Fibroblast of mammary gland (primary cell): Measurements from ENCODE around the gene CAMKK1.

Experiments used
- DNase-seq: peaks from one replicate; pipeline ENCODE4 v3.0.0-alpha.2; 2010; ENCODE audit warnings: low read depth
- H3K4me3 ChIP-seq: 2 replicates; pipeline ENCODE4 v1.5.1; 2011; ENCODE audit warnings: low read depth, mild to moderate bottlenecking, low read length, moderate library complexity; ENCODE audit not compliant: control insufficient read depth
- TF ChIP-seq, protein P1 (sequence below): conservative IDR thresholded peaks from 2 replicates; pipeline ENCODE4 v1.5.1; 2011; ENCODE audit warnings: low read depth, low read length, inconsistent platforms; ENCODE audit not compliant: control insufficient read depth, insufficient read depth

The CAMKK1 gene

DNA sequence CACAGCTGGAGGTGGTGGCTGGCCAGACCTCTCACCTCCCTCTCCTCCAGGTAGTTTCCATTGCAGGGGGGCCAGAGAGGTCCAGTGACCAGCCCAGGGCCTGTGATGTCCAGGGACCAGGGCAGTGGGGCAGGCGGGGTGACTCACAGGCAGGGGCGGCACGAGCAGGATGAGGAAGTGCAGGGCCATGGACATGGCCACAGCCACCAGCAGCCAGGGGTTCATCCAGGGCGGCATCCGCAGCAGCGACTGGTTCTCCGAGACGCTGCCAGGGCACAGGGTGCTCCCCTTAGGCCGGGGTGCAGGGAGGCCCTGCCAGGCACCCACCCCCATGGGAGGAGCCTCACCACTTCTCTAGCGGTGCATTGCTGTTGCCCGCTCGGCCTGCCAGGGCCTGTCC lies 36.3 kb upstream of the CAMKK1 start:
- TF ChIP-seq, protein P1, sequence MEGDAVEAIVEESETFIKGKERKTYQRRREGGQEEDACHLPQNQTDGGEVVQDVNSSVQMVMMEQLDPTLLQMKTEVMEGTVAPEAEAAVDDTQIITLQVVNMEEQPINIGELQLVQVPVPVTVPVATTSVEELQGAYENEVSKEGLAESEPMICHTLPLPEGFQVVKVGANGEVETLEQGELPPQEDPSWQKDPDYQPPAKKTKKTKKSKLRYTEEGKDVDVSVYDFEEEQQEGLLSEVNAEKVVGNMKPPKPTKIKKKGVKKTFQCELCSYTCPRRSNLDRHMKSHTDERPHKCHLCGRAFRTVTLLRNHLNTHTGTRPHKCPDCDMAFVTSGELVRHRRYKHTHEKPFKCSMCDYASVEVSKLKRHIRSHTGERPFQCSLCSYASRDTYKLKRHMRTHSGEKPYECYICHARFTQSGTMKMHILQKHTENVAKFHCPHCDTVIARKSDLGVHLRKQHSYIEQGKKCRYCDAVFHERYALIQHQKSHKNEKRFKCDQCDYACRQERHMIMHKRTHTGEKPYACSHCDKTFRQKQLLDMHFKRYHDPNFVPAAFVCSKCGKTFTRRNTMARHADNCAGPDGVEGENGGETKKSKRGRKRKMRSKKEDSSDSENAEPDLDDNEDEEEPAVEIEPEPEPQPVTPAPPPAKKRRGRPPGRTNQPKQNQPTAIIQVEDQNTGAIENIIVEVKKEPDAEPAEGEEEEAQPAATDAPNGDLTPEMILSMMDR = no peak
- no peak for DNase-seq
- H3K4me3 ChIP-seq = no peak overlapping the region

DNA sequence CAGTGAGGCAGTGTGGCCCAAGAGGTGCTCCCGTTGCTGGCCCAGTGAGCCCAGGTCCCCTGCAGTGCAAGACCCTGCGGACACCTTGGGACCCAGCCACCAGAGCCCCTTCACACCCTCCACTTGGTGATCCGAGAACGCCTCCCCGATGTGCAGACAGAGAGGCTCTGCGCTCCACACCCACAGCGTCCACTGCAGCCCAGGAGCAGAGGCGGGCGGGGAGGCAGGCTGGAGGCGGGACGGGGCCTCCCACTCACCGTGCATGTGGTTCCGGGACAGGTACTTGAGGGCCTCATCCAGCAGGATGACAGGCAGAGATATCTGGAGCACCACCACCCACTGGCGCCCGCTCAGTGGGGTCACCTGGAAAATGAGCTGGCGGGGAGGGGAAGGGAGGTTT lies 35.6 kb upstream of the CAMKK1 start:
- no peak overlapping the region for H3K4me3 ChIP-seq
- no peak for DNase-seq
- TF ChIP-seq, protein P1 = no peak

GRCh38 chr17:3927628-3928340 lies 34.9 kb upstream of the CAMKK1 start:
- TF ChIP-seq, protein P1 = no peak
- DNase-seq = no peak
- no peak overlapping the region for H3K4me3 ChIP-seq

DNA sequence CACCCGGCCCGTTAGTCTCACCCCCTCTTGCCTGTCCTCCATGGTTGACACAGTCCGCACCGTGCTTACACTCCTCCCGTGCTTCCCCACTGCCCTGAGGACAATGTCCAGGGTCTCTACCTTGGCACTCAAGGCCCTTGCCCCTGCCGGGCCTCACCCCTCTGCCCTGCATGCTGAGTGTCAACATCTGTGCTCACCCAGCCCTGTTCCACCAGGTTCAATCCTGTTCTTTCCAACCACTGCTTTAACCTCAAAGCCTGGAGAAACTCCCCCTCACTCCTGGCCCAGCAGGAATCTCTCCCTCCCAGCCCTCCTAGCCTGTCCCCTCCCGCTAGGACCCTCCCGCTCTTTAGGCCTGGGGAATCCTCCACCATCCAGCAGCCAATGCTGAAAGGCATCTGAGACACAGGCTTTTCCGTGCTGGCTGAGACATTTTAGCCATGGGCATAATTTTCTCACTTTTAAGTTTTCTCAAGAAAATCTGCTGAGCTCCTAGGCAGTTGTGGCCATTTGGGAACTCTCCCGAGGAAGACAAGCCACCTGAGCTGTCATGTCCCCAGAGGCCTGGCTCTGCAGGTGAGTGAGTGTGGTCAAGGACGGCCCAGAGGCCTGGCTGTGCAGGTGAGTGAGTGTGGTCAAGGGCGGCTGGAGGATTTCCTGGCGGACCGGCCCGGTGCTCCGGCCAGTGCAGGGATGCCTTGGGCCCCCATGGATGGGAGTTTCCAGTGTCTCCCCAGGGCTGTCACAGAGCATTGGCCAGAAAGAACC lies 34.2 kb upstream of the CAMKK1 start:
- TF ChIP-seq, protein P1 = no peak
- no peak overlapping the region for H3K4me3 ChIP-seq
- DNase-seq = no peak

- no peak overlapping the region for H3K4me3 ChIP-seq
- no peak for DNase-seq
- TF ChIP-seq, protein P1 = no peak
Measured at GRCh38 chr17:3925684-3926485, 33.0 kb upstream of the CAMKK1 start.

DNA sequence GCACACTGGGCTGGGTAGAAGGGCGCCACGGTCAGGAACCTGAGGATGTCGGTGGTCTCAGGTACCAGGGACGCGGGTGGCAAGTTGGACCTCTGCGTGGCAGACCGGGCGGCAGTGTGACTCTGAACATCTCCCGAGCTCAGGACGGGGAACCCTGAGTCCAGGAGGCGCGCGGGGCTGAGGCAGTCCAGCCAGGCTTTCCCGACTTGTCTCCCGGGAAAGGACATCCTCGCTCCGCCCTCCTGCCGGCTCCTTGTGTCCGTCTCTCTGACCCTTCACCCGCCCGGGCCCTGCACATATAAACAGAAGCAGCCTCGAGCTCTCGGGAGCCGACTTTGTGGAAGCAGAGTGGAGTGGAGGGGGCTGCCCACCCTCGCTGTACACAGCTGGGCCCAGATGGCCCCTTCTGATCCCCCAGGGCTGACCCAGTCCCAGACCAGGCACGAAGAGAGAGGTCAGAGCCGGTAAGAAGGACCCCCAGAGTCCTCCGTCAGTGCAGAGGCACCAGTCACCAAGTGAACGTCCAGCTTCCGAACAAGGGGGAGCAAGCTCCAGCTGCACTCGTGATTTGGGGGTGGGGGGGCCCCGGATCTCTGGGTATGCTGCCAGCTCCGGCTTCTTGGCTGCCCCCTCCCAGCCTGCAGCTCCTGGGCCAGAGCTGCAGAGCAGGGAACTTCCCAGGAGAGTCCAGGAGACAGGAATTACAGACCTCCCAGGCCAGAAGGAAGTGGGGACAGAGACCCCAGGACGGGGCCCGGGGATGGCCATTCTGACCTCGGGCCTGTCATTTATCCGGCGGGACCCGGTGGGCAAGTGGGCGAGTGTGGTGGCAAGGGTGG lies 31.9 kb upstream of the CAMKK1 start:
- no peak overlapping the region for H3K4me3 ChIP-seq
- TF ChIP-seq, protein P1 = no peak
- DNase-seq = no peak
